K562 (cell line): ENCODE results near the gene KCTD7. TPM values are rescaled to one million over a fixed set of nuclear protein-coding genes. Genes with fewer than 3 reads are reported as not detected.

Experiments
- ATAC-seq: fragments of 200-7000 bp; cut with Tn5 transposase; 3 replicates; pipeline ENCODE4 v1.9.1; 2020; ENCODE audit warnings: moderate library complexity
- BruUV-seq: library from RNA; stranded (reverse); fragments of 400-500 nt; replicated peaks from 2 replicates; lab custom pipeline; 2021; lab: Mats Ljungman, UMichigan
- CTCF ChIA-PET: fragments of 300-600 bp; formaldehyde crosslinking; extraction: SDS; loops from one replicate; lab custom pipeline; 2021; ENCODE audit warnings: low intra/inter-chr PET ratio; lab: Yijun Ruan, JAX
- POLR2A ChIA-PET: fragments of 300-600, 350-650 bp; sonication (Branson Sonifier 250); formaldehyde crosslinking; extraction: SDS; loops from one replicate; lab custom pipeline; 2021; ENCODE audit warnings: antibody characterized with exemption, inconsistent platforms; lab: Yijun Ruan, JAX
- DNase-seq, 4 experiments: peaks; one replicate each; pipeline versions ENCODE4 v3.0.0 to v3.0.0-alpha.2; 2011 to 2018; ENCODE audit warnings: low spot score in 3 of 4, mixed read lengths in 3 of 4; ENCODE audit errors: extremely low read depth in 1 of 4
- FAIRE-seq: peaks from 2 replicates; lab custom pipeline; 2011; peaks lifted over from hg19 to GRCh38; lab: Jason Lieb, UNC
- H2AFZ ChIP-seq: 2 replicates; pipeline ENCODE4 v1.6.0; 2011; ENCODE audit warnings: low read depth, low read length, control low read depth, inconsistent platforms
- H3K27ac ChIP-seq: fragments of 200-600 bp; 3 replicates; pipeline ENCODE4 v1.8.0; 2011; ENCODE audit warnings: low read depth, mild to moderate bottlenecking, control low read depth, inconsistent platforms, low read length, moderate library complexity, mixed read lengths; ENCODE audit errors: extremely low read depth
- H3K27me3 ChIP-seq, 2 experiments: fragments of 300-600 bp in 1 of 2; 2 replicates in 1 of 2; 3 replicates in 1 of 2; pipeline versions ENCODE4 v1.6.0 to v1.8.0; 2011; ENCODE audit warnings: inconsistent platforms in 2 of 2, low read length in 2 of 2, mild to moderate bottlenecking in 1 of 2, mixed read lengths in 1 of 2, moderate library complexity in 1 of 2; ENCODE audit not compliant: control insufficient read depth in 2 of 2, insufficient read depth in 2 of 2
- H3K36me3 ChIP-seq: fragments of 300-600 bp; 3 replicates; pipeline ENCODE4 v1.8.0; 2011; ENCODE audit warnings: mild to moderate bottlenecking, low read length, inconsistent platforms; ENCODE audit not compliant: control insufficient read depth, insufficient read depth
- H3K4me1 ChIP-seq, 2 experiments: fragments of 200-600 bp in 1 of 2; replicated peaks in 1 of 2; 2 replicates in 1 of 2; 3 replicates in 1 of 2; pipeline versions ENCODE4 v1.5.1 to v1.8.0; 2011; ENCODE audit warnings: inconsistent platforms in 2 of 2, low read length in 2 of 2, mild to moderate bottlenecking in 1 of 2, mixed read lengths in 1 of 2, moderate library complexity in 1 of 2; ENCODE audit not compliant: control insufficient read depth in 2 of 2, insufficient read depth in 2 of 2
- H3K4me2 ChIP-seq: 2 replicates; pipeline ENCODE4 v1.6.1; 2011; ENCODE audit warnings: low read length, control low read depth, inconsistent platforms, mixed read lengths; ENCODE audit not compliant: insufficient read depth
- H3K4me3 ChIP-seq: fragments of 200-600 bp; sonication (generic), shearing (Covaris generic); 2 replicates; pipeline ENCODE4 v1.5.1; 2016; ENCODE audit warnings: control low read depth, inconsistent platforms
- H3K79me2 ChIP-seq: fragments of 200-600 bp; 3 replicates; pipeline ENCODE4 v1.8.0; 2011; ENCODE audit warnings: low read length, inconsistent platforms; ENCODE audit not compliant: control insufficient read depth, insufficient read depth
- H3K9ac ChIP-seq, 2 experiments: 2 replicates each; pipeline versions ENCODE4 v1.6.0 to v1.6.1; 2011; ENCODE audit warnings: low read depth in 2 of 2, low read length in 2 of 2, control low read depth in 1 of 2, inconsistent platforms in 1 of 2, mild to moderate bottlenecking in 1 of 2, mixed read lengths in 1 of 2; ENCODE audit not compliant: insufficient read depth in 1 of 2
- H3K9me1 ChIP-seq: one replicate; pipeline ENCODE4 v1.6.0; 2011; ENCODE audit warnings: inconsistent platforms, mild to moderate bottlenecking, low read length, moderate library complexity; ENCODE audit not compliant: control insufficient read depth, insufficient read depth
- H3K9me3 ChIP-seq: replicated peaks from 2 replicates; pipeline ENCODE4 v1.5.1; 2011; ENCODE audit warnings: low read depth, low read length, inconsistent platforms; ENCODE audit not compliant: control insufficient read depth, insufficient read depth
- H4K20me1 ChIP-seq: replicated peaks from 2 replicates; pipeline ENCODE4 v1.6.1; 2011; ENCODE audit warnings: low read length, inconsistent platforms, mixed read lengths; ENCODE audit not compliant: control insufficient read depth, insufficient read depth
- CEBPB ChIP-seq: fragments of 450-650 bp; IDR thresholded peaks from 2 replicates; pipeline ENCODE4 v1.6.1; 2016; ENCODE audit warnings: missing genetic modification characterization, missing compliant biosample characterization
- CXXC5 ChIP-seq: fragments of 250-450 bp; sonication (Bioruptor Pico); IDR thresholded peaks from 2 replicates; pipeline ENCODE4 v1.8.0; 2022; ENCODE audit warnings: inconsistent platforms, mild to moderate bottlenecking, moderate library complexity
- DPF2 ChIP-seq: fragments of 450-650 bp; IDR thresholded peaks from 2 replicates; pipeline ENCODE4 v1.6.1; 2016
- FOXP1 ChIP-seq: sonication (generic); formaldehyde crosslinking; IDR thresholded peaks from 2 replicates; pipeline ENCODE4 v1.8.0; 2022; ENCODE audit warnings: mild to moderate bottlenecking, missing genetic modification reagents
- HDGF ChIP-seq: fragments of 450-650 bp; IDR thresholded peaks from 2 replicates; pipeline ENCODE4 v1.6.1; 2016
- MTA2 ChIP-seq: fragments of 450-650 bp; IDR thresholded peaks from 2 replicates; pipeline ENCODE4 v1.6.1; 2016; ENCODE audit warnings: low read depth
- MTA3 ChIP-seq: fragments of 450-650 bp; formaldehyde crosslinking; IDR thresholded peaks from 2 replicates; pipeline ENCODE4 v1.6.1; 2017; ENCODE audit warnings: mild to moderate bottlenecking, borderline replicate concordance
- NFRKB ChIP-seq: fragments of 450-650 bp; IDR thresholded peaks from 2 replicates; pipeline ENCODE4 v1.6.1; 2016; ENCODE audit warnings: low read depth
- WGBS: fragments of 100-300 bp; shearing (Covaris generic); methylation state at CpG from one replicate; pipeline ENCODE4 v1.1.6; 2016; ENCODE audit warnings: low coverage, mixed read lengths; ENCODE audit not compliant: insufficient coverage; ENCODE audit errors: missing lambda C conversion rate; 5-methylcytosine and 5-hydroxymethylcytosine counted together
- in situ Hi-C: fragments of 300-500 bp; cut with MboI; formaldehyde crosslinking; loops from 4 replicates; pipeline ENCODE4 v1.15.0; 2018; ENCODE audit warnings: inconsistent platforms, mixed read lengths
- intact Hi-C: fragments of 100-400 bp; cut with micrococcal nuclease; formaldehyde crosslinking; loops from 2 replicates; pipeline ENCODE4 v1.14.2; 2022
- polyA plus RNA-seq, 8 experiments: library from polyadenylated mRNA; depleted of rRNA in 4 of 8; stranded (reverse) in 5 of 8; unstranded in 3 of 8; fragments of >200 nt; fragmentation: Nextera tagmentation in 2 of 8; fragmentation: Illumina TruSeq in 1 of 8; extraction: Ambion mirVana in 2 of 8; extraction: Trizol in 1 of 8; gene quantifications; 2 replicates each; pipeline versions ENCODE4 v1.2.1 to v1.2.3, GENCODE V29; 2011 to 2014; ENCODE audit warnings: inconsistent platforms in 1 of 8, missing spikeins in 1 of 8
- total RNA-seq, 7 experiments: library from RNA; depleted of rRNA in 6 of 7; stranded (reverse); fragments of >200 nt in 6 of 7; fragmentation: Illumina TruSeq in 2 of 7; extraction: Trizol in 2 of 7; gene quantifications; 2 replicates each; pipeline versions ENCODE4 v1.2.1 to v1.2.3, GENCODE V29; 2011 to 2021; ENCODE audit warnings: low replicate concordance in 1 of 7
- TF ChIP-seq, protein P1 (sequence below): sonication (generic); formaldehyde crosslinking; IDR thresholded peaks from 2 replicates; pipeline ENCODE4 v1.8.1; 2023; ENCODE audit warnings: mild to moderate bottlenecking, missing genetic modification reagents
- TF ChIP-seq, protein P2 (sequence below), 2 experiments: fragments of 450-650 bp; IDR thresholded peaks; 2 replicates each; pipeline ENCODE4 v1.6.1; 2018; ENCODE audit warnings: mild to moderate bottlenecking in 2 of 2, low read depth in 1 of 2; ENCODE audit not compliant: partially characterized antibody in 2 of 2

Gene KCTD7
- total and polyA plus RNA-seq, 9 of the 15 experiments (the other 6 are each of a cell fraction or from before 2014, with no cell fraction given) = 1.5 to 26.0 (median 9.0) TPM

DNA sequence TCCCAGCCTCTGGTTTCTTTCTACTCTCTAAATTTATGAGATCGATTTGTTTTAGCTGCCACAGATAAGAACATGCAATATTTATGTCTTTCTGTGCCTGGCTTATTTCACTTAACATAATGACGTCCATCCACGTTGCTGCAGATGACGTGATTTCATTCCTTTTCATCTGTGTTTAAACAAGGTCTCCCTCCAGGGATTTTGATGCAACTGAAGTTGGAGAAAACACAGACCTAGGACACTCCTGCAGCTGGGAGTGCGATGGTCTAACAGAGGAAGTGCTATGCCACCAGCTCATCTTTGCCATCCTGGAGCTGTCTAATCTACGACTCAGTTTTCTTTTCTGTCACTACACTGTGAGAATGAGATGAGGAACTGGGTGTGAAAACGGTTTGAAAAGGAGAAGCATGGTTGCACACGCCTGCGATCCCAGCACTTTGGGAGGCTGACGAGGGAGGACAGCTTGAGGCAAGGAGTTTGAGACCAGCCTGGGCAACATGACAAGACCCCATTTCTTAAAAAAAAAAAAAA lies 1.5 kb upstream of the KCTD7 start (continued):
- TF ChIP-seq, protein P1, sequence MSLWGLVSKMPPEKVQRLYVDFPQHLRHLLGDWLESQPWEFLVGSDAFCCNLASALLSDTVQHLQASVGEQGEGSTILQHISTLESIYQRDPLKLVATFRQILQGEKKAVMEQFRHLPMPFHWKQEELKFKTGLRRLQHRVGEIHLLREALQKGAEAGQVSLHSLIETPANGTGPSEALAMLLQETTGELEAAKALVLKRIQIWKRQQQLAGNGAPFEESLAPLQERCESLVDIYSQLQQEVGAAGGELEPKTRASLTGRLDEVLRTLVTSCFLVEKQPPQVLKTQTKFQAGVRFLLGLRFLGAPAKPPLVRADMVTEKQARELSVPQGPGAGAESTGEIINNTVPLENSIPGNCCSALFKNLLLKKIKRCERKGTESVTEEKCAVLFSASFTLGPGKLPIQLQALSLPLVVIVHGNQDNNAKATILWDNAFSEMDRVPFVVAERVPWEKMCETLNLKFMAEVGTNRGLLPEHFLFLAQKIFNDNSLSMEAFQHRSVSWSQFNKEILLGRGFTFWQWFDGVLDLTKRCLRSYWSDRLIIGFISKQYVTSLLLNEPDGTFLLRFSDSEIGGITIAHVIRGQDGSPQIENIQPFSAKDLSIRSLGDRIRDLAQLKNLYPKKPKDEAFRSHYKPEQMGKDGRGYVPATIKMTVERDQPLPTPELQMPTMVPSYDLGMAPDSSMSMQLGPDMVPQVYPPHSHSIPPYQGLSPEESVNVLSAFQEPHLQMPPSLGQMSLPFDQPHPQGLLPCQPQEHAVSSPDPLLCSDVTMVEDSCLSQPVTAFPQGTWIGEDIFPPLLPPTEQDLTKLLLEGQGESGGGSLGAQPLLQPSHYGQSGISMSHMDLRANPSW = peak; percentile 36; the same call in 1 of the 2 replicates

DNA sequence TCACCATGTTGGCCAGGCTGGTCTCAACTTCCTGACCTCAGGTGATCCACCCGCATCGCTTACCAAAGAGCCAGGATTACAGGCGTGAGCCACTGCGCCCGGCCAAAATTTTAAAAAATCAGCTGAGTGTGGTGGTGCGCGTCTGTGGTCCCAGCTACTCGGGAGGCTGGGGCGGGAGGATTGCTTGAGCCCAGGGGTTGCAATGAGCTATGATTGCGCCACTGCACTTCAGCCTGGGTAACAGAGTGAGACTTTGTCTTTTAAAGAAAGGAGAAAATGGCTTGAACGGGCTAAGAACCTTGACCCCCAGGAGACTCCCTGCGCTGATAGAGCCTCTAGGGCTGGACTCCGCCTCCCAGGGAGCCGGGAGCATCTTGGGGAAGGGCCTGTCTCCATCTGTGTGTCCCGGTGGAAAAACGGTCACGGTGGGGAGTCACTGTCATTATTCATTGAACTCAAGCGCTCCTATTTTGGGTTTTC lies 760 bp upstream of the KCTD7 start:
- in situ Hi-C loops = no loop called here
- ChIA-PET CTCF (no interaction called here), POLR2A (interaction anchor here (0.6 to 2.8 kb wide), 7 partner anchors 9 to 56 kb away, joined by 3 to 13 read pairs (median 4); no protein-coding TSS in a partner anchor)
- TSS peak; percentile 97 for BruUV-seq
- TF ChIP-seq MTA2 (no peak), CEBPB (tag) (peak; percentile 45; the same call in 1 of the 2 replicates), CXXC5 (CRISPR knock-in tag) (no peak), MTA3 (0 out of 2 replicates have a peak, but pooled peaks have one; percentile 10), HDGF (0 out of 2 replicates have a peak, but pooled peaks have one; percentile 14), NFRKB (0 out of 2 replicates have a peak, but pooled peaks have one; percentile 37), DPF2 (peak; percentile 45; the same call in 1 of the 2 replicates), FOXP1 (no peak)
- TF ChIP-seq, protein P2, sequence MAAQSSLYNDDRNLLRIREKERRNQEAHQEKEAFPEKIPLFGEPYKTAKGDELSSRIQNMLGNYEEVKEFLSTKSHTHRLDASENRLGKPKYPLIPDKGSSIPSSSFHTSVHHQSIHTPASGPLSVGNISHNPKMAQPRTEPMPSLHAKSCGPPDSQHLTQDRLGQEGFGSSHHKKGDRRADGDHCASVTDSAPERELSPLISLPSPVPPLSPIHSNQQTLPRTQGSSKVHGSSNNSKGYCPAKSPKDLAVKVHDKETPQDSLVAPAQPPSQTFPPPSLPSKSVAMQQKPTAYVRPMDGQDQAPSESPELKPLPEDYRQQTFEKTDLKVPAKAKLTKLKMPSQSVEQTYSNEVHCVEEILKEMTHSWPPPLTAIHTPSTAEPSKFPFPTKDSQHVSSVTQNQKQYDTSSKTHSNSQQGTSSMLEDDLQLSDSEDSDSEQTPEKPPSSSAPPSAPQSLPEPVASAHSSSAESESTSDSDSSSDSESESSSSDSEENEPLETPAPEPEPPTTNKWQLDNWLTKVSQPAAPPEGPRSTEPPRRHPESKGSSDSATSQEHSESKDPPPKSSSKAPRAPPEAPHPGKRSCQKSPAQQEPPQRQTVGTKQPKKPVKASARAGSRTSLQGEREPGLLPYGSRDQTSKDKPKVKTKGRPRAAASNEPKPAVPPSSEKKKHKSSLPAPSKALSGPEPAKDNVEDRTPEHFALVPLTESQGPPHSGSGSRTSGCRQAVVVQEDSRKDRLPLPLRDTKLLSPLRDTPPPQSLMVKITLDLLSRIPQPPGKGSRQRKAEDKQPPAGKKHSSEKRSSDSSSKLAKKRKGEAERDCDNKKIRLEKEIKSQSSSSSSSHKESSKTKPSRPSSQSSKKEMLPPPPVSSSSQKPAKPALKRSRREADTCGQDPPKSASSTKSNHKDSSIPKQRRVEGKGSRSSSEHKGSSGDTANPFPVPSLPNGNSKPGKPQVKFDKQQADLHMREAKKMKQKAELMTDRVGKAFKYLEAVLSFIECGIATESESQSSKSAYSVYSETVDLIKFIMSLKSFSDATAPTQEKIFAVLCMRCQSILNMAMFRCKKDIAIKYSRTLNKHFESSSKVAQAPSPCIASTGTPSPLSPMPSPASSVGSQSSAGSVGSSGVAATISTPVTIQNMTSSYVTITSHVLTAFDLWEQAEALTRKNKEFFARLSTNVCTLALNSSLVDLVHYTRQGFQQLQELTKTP (IDR thresholded peaks at IDR 0.05; ENCODE audit: low read depth in 1 of 2, partially characterized antibody in 2 of 2) = peak in 1 of 2 experiments; percentile 6
- no peaks in the 10 kb centered on the region for H3K9me3 ChIP-seq
- intact Hi-C loops = no loop called here
- 3% methylated on average over 18 of the region's 18 CpGs for WGBS
- no peaks in the 10 kb centered on the region for H3K36me3 ChIP-seq
- H3K4me2 ChIP-seq = peak overlapping the region; percentile 95
- peak overlapping the region; percentile 100 for H2AFZ ChIP-seq
- FAIRE-seq (no peak), ATAC-seq (peak; percentile 57), DNase-seq (no peak)
- H4K20me1 ChIP-seq = peaks cover 5% of the 10 kb centered on the region
- H3K27ac ChIP-seq = peak overlapping the region; percentile 70; the same call in 2 of the 3 replicates
- peaks cover 9 to 21% of the 10 kb centered on the region in 2 experiments for H3K4me1 ChIP-seq
- peaks cover 4% of the 10 kb centered on the region for H3K9me1 ChIP-seq
- H3K4me3 ChIP-seq = peak overlapping the region; percentile 67
- peaks cover 8% of the 10 kb centered on the region; the same call in 2 of the 3 replicates for H3K79me2 ChIP-seq
- peak overlapping the region; percentile 64 to 89 for H3K9ac ChIP-seq
- H3K27me3 ChIP-seq = 0 out of 5 replicates have a peak, but pooled peaks cover 0 to 2% of the 10 kb centered on the region in 2 experiments
